ENCODE data around the gene GJC1. TPM values are rescaled to one million over a fixed set of nuclear protein-coding genes. Genes with fewer than 3 reads are reported as not detected.
"Not testable (repeated sequence)": the region's sequence is repeated elsewhere in the genome, so short reads cannot be mapped to it uniquely, and the experiment has no call there.

GJC1 gene
- total RNA-seq, 2 donors from 2014 or later: 1.6 to 2.6 TPM

DNA sequence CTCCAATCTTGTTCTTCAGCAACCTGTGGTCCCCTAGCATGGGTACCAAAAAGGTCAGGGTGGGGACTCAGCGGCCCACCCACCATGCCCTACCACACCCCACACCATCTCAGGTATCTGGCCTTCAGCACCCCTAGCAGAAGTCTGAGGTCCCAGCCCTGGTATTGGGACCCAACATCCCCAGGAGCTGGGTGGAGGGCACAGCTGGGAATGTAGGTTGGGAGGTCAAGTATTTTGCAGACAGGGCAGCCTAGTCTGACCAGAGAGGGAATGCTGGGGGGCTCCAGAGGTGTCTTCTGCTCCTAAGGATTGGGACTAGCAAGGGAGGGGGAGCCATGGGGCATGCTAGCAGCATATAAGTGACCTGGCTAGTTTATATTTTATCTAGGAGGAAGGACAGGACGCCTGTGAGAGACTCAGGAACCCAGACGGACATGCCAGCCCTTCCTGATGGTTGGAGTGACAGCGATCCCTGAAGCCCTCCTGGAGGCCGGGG, 72.1 kb downstream of the GJC1 start:
- Histone ChIP-seq H3K4me1 (peaks cover 12% of the 10 kb centered on the region), H3K36me3 (replicated peaks in 1 of 2; ENCODE audit: insufficient read depth in 1 of 2, low read depth in 2 of 2) (no peaks in the 10 kb centered on the region), H3K27me3 (peaks cover 0 to 19% of the 10 kb centered on the region in 2 donors), H3K27ac (no peak overlapping the region), H3K4me3 (no peak overlapping the region), H3K9me3 (no peaks in the 10 kb centered on the region)
- TF ChIP-seq, protein P1, sequence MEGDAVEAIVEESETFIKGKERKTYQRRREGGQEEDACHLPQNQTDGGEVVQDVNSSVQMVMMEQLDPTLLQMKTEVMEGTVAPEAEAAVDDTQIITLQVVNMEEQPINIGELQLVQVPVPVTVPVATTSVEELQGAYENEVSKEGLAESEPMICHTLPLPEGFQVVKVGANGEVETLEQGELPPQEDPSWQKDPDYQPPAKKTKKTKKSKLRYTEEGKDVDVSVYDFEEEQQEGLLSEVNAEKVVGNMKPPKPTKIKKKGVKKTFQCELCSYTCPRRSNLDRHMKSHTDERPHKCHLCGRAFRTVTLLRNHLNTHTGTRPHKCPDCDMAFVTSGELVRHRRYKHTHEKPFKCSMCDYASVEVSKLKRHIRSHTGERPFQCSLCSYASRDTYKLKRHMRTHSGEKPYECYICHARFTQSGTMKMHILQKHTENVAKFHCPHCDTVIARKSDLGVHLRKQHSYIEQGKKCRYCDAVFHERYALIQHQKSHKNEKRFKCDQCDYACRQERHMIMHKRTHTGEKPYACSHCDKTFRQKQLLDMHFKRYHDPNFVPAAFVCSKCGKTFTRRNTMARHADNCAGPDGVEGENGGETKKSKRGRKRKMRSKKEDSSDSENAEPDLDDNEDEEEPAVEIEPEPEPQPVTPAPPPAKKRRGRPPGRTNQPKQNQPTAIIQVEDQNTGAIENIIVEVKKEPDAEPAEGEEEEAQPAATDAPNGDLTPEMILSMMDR (IDR thresholded peaks at IDR 0.05): no peak
- no peak for TF ChIP-seq POLR2A (IDR thresholded peaks at IDR 0.05)
- DNase-seq (no peak), ATAC-seq (no peak)
- intact Hi-C loops (cut with DNase I): no loop called here
- WGBS, 2 donors: 27 to 39% methylated on average over 4 to 5 of the region's 5 CpGs

DNA sequence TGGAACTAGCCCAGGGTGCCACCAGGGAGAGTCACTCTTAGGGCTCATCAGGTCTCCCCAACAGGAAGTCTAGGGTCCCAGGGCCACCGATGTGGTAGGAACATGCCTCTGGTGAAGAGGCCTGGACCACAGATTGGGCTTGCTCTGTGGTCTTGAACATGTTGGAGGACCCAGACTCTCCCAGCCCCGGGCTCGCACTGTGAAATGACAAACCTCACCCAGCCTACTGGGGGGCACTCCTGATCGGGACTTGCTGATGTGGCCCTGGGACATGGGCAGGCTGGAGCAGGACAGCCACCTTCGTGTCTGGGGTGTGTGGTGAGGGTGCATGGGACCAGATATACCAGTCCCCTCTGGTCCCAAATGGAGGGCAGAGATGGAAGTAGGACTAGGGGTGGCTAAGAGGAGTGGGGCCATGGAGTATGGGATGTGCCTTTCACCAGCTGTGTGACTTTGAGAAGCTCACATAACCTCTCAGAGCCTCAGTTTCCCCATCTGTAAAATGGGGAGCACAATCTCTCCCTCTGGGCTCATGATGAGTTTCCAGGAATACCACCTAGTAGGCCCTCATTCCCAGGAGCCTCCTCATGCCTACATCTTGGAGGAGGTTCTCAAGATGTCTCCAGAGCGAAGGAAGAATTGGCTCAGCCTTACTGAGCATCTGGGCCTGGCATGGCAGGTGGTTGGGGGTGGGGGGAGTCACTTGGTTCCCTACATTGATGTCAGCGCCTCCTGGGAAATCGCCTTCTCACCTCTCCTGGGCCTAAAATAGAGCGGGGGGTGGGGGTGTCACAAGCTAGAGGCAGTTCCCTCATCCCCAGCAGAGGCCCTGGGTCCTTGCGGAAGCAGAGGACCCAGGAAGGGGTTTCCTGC, 72.8 kb downstream of the GJC1 start:
- H3K27ac ChIP-seq: no peak overlapping the region
- peaks cover 12% of the 10 kb centered on the region for H3K4me1 ChIP-seq
- H3K4me3 ChIP-seq: no peak overlapping the region
- H3K36me3 ChIP-seq (replicated peaks in 1 of 2; ENCODE audit: insufficient read depth in 1 of 2, low read depth in 2 of 2): no peaks in the 10 kb centered on the region
- H3K9me3 ChIP-seq: no peaks in the 10 kb centered on the region
- H3K27me3 ChIP-seq: peaks cover 0 to 19% of the 10 kb centered on the region in 2 donors
- intact Hi-C loops (cut with DNase I): no loop called here
- ATAC-seq (no peak), DNase-seq (no peak)
- 70 to 73% methylated on average over 8 to 10 of the region's 10 CpGs for WGBS, 2 donors
- TF ChIP-seq, protein P1 (IDR thresholded peaks at IDR 0.05): no peak
- no peak for TF ChIP-seq POLR2A (IDR thresholded peaks at IDR 0.05)

DNA sequence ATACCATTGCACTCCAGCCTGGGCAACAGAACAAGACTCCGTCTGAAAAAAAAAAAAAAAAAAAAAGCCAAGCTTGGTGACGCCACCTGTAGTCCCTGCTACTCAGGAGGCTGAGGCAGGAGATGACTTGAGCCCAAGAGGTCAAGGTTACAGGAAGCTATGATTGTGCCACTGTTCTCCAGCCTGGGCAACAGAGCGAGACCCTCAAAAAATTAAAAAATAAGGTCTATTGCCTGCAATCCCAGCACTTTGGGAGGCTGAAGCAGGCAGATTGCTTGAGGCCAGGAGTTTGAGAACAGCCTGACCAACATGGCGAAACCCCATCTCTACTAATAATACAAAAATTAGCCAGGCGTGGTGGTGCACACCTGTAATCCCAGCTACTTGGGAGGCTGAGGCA, 74.9 kb downstream of the GJC1 start:
- H3K9me3 ChIP-seq; intact Hi-C loops (cut with DNase I); ATAC-seq; DNase-seq; H3K36me3 ChIP-seq (replicated peaks in 1 of 2; ENCODE audit: insufficient read depth in 1 of 2, low read depth in 2 of 2); H3K4me3 ChIP-seq; H3K27ac ChIP-seq: not testable (repeated sequence)
- peaks cover 12% of the 10 kb centered on the region for H3K4me1 ChIP-seq
- H3K27me3 ChIP-seq: peaks cover 0 to 15% of the 10 kb centered on the region in 2 donors
- 77 to 91% methylated on average over 4 to 5 of the region's 5 CpGs for WGBS, 2 donors

DNA sequence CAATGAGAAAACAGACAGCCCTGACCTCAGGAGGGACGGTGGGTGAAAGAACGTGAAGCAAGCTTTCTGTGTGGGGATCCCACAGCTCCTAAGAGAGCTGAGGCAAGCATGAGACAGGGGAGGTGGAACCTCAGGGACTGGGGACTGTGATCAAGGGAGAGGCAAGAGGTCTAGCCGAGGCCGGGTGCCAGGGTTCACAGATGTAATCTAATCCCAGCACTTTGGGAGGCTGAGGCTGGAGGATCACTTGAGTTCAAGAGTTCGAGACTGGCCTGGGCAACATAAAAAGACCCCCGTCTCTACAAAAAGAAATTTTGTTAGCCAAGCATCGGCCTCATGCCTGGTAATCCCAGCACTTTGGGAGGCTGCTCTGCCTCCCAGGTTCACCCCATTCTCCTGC, 75.8 kb downstream of the GJC1 start:
- Histone ChIP-seq H3K4me1 (peaks cover 7% of the 10 kb centered on the region), H3K27ac (no peak overlapping the region), H3K9me3 (no peaks in the 10 kb centered on the region), H3K4me3 (no peak overlapping the region), H3K36me3 (replicated peaks in 1 of 2; ENCODE audit: insufficient read depth in 1 of 2, low read depth in 2 of 2) (no peaks in the 10 kb centered on the region), H3K27me3 (peaks cover 0 to 6% of the 10 kb centered on the region in 2 donors)
- no peak for ATAC-seq
- DNase-seq: no peak
- WGBS, 2 donors: 67 to 70% methylated on average over 6 to 7 of the region's 7 CpGs
- intact Hi-C loops (cut with DNase I): no loop called here
- TF ChIP-seq POLR2A (IDR thresholded peaks at IDR 0.05): no peak

DNA sequence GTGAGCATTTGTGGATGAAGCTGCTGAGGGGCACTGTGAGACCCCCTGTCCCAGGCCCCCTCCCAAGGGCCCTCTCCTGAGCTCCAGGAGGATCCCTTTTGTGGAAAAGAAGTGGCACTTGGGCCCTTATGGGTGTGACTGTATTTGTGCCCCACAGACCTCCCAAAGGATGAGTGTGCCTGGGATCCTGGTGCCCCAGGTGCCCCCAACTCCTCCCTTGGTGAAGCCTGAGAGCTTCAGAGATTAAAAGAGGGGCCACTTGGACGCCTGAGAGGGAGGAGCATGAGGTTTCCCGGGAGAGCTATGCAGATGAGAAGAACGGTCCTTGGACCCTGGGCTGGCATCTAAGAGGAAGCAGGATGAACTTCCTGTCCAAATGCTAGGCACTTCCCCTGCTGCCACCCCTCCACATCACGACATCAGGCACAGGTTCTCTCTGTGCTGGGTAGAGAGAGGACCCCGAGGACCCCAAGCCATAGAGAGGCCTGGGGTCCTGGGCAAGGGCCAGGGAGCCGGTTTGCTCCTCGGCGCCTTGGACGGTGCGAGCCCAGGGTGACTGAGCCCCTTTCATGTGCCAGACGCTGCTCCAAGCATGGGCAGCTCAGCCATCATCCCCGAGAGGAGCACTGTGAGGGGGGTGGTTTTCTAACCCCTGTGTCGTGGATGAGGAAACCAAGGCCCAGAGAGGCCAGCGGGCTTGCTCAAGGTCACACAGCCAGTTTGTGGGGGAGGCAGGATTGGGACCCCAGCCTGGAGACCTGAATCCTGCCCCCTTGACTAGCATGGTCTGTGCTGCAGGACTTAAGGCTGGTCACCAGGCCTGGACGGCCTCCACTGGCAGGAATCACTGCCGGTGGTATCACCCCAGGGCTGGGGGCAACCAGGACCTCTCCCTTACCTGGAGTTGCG, 76.9 kb downstream of the GJC1 start:
- no peak overlapping the region for H3K4me3 ChIP-seq
- DNase-seq (no peak), ATAC-seq (no peak)
- 56 to 76% methylated on average over 5 to 17 of the region's 17 CpGs for WGBS, 2 donors
- intact Hi-C loops (cut with DNase I): no loop called here
- H3K36me3 ChIP-seq (replicated peaks in 1 of 2; ENCODE audit: insufficient read depth in 1 of 2, low read depth in 2 of 2): no peaks in the 10 kb centered on the region
- no peaks in the 10 kb centered on the region for H3K4me1 ChIP-seq
- no peak for TF ChIP-seq POLR2A (IDR thresholded peaks at IDR 0.05)
- TF ChIP-seq, protein P1 (IDR thresholded peaks at IDR 0.05): no peak
- no peak overlapping the region for H3K27ac ChIP-seq
- H3K27me3 ChIP-seq: peaks cover 0 to under 1% of the 10 kb centered on the region in 2 donors
- no peaks in the 10 kb centered on the region for H3K9me3 ChIP-seq
